ENCODE data around the gene ATF6B.
A peak's percentile ranks its signal among the peaks of the same experiment; 100 is the strongest.

The ATF6B gene

DNA sequence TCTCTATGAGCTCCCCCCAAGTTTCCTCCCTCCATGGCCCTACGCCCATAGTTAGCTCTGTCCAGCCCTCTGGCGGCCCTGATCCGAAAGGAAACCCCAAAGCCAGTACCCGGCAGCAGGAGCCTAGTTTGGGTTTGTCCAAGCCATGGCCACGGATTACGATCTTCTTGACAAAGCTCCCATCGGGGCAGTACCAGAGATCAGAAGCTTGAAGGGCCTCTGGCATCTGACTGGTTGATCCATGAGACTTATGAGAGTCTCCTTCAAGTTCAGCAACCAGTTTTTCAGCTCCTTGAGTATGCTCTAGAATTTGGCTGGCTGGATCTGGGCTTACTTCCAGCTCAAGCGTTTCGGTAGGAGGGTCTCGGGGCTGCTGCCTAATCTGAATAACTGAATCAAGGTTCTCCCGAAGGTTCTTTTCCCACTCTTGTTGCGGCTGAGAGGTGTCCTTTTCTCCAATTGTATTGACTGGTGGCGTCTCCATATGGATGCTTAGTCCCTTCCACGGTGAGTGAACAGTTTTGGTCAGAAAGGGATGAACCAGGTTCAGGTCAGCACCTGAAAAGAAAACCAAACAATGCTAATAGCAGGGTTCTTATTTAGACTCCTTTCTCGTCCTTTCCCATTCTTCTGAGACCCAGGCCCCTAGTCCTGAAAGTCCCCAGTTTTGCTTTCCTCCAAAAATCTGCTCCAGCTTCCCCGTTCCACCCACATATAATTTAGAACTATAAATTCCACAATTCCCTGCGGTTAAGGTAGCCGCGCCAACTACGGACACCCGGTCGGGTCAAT lies 1.4 kb upstream of the ATF6B start:
- no peak for DNase-seq

DNA sequence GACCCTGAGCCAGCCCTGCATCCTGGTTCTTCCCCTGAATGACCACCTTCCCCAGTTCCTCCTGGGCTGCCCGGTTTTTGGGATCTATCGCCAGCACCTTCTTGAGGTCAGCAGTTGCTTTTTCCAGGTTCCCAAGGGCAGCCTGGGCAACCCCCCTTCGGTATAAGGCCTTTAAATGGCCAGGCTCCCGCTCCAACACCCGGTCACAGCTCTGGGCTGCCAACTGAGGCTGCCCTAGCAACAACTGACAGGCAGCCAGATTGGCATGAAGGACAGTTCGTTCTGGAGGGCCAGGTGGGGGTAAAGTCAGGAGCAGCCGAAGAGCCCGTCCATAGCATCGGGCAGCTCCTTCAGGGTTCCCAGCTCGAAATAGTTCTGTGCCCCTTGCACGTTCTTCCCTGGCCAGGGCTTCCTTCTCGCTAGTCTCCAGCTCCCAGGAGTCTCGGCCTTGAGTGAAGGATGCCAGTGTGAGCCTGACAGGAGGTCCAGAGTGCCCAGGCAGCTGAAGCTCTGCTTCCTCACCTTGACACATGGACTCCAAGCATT lies 778 bp upstream of the ATF6B start:
- DNase-seq = no peak

DNA sequence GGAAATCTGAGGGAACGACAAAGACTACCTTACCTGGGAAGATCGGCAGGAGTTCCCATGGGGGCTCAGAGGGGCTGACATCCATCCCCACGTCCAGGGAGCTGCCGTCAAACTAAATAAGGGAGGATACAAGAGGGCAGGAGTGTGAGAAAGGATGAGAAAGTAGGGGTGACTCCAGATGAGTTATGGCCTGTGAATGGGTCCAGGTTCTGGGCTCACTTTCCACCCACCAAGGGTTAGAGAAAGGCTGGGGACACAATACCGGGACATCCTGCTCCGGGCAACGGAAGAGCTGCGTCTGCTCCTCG lies 683 bp downstream of the ATF6B start:
- no peak for DNase-seq

DNA sequence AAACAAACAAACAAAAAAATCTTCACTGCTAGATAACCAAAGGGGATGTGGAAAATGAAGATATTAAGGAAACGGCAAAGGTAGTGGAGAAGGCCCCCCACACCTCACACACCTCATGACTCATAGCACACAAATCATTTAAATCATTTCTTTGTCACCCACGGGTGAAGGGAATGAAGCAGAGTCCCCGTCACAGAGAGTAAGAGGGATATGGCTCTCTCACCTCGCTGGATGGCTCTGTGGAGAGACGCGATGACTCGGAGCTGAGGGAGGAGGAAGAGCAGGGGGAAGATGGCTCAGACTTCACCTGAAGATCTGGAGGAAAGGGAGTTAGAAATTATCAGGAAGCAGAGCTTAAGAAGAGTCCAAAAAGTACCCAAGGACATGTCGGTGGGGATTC lies 1.2 kb downstream of the ATF6B start:
- DNase-seq = no peak

DNA sequence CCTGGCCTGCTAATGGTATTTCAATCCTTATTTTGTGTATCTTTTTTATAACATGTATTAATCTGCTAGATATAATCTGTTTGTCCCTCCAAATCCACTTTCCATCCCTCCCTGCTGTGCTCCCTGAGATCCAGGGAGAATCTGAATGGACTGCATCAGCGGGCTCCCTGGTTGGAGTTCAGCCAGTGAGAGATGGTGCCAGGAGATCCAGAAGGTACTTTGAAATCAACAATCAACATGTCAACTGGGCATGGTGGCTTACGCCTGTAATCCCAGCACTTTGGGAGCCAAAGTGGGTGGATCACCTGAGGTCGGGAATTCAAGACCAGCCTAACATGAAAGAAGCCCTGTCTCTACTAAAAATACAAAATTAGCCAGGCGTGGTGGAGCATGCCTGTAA lies 4.4 kb downstream of the ATF6B start:
- DNase-seq = no peak

DNA sequence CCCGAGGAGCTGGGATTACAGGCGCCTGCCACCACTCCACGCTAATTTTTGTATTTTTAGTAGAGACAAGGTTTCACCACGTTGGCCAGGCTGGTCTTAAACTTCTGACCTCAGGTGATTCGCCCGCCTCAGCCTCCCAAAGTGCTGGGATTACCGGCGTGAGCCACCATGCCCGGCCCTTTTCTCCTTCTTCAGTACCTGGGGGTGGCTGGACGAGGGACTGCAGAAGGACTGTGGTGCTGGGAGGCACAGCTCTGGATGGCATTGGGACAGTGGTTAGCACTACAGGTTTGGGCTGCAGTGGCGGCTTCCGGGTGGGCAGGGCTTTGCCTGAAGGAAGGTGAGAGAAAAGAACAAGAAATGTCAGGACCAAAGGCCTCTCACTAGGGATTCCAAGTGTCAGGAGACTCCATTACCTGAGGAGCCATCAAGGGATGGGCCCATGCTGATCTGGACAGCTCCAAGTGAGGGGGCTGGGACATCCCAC lies 7.4 kb downstream of the ATF6B start:
- DNase-seq = no peak

DNA sequence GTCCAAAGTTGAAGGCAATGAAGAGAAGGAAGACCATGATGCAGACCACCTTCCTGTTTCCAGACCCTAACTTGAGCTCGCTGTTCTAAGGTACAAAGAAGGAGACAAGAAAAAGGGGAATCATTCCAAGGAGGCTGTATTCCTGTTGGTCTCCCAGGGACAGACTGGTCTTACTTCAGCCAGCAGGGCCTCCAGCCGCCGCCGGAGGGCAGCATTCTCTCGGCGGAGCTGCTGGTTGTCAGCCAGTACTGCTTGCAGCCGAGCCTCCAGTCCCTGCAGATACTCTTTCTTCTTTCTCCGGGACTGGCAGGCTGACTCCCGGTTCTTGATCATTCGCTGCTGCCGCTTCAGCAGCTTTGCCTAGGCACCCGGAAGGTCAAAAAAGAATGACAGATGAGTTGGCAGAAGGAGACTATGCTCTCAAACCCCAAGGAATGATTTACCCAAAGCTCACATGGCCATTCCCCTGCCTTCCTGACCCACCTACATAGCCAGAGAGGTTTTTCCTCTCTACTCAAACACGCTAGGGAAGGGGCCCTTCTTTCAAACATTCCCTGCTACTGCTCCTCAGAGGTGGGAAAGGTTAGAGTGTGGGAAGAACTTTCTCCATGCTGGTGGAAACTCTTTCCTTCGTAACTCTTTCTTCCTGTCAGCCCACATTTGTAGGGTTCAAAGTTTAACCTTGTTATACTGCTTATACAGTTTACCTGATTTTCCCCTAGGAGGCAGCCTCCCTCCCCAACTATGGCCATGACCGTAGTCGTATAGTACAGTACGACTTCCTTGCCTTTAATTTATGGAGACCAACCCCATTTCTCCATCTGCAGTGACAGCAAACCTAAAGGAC lies 9.0 kb downstream of the ATF6B start:
- DNase-seq = peak; percentile 82 to 90 (median 84)

DNA sequence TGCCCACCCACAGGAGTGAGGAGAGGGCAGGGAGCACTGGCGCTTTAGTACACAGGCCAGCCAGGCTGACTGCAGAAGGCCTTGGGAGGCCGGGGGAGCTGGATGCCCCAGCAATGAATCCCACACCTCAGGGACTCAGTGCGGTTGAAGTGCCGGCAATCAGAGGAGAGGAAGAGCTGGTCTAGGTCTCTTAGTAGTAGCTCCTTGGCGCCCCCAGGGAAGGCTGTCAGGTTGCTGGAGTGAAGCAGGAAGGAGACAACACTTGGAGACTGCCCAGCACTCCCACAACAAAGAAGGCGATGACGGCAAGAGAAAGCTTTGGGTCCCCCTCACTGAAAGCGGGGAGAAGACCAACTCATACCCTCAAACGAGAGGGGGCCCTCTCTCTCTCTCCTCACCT lies 10.6 kb downstream of the ATF6B start:
- DNase-seq = no peak

DNA sequence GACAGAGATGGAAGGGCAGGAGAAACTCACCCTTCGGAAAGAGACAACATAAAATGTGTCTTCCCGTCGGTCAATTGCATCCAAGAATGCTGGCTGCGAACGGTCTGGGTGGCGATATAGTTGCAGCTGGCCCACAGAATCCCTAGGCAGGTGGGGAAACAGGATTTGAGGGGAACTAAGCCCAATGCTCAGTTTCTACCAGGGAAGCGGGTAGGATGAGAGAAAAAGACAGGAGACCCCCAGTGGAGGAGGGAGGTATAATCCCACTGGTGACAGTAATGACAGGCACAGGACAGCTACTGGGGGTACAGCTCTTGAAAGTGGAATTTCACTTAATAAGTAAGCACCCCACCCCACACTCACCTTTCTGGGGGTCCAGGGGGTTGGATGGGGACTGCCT lies 11.4 kb downstream of the ATF6B start:
- DNase-seq = peak in 1 of 3 donors; percentile 20

DNA sequence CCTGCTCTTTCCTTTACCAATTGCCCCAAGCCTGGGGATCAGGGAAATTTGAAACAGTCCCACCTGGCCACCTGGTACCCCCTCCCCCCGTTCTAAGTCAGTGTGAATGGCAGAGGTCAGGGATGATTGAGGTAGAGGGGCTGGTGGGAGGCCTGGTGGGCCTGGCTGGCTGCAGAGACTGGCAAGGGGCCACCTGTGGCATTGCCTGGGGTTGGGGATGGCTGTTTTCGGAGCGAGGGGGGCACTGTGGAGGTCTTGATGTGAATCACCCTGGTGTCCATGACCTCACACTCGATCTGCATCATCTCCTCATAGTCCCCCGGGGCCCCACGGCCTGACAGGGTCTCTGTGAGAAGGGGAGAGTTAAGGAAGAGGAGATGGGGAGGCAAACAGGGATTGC lies 12.4 kb downstream of the ATF6B start:
- no peak for DNase-seq

DNA sequence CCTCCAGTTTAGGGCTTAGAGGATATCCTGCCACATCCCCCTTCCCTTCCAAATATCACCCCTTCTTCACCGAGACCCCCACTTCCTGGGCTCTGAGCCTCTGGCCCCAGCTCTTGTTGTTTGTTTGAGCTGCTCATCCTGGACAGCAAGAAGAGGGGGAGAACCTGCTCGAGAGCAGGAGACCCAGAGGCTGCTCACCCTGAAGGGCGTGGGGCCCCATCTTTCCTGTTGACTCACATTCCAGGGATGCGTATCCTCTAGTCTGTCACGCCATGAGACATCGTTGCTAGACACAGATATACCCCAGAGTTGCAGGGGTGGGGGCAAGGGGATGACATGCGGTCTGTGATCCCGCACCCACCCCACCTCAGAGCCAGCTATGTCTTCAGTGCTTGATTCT lies 13.2 kb downstream of the ATF6B start:
- no peak for DNase-seq

DNA sequence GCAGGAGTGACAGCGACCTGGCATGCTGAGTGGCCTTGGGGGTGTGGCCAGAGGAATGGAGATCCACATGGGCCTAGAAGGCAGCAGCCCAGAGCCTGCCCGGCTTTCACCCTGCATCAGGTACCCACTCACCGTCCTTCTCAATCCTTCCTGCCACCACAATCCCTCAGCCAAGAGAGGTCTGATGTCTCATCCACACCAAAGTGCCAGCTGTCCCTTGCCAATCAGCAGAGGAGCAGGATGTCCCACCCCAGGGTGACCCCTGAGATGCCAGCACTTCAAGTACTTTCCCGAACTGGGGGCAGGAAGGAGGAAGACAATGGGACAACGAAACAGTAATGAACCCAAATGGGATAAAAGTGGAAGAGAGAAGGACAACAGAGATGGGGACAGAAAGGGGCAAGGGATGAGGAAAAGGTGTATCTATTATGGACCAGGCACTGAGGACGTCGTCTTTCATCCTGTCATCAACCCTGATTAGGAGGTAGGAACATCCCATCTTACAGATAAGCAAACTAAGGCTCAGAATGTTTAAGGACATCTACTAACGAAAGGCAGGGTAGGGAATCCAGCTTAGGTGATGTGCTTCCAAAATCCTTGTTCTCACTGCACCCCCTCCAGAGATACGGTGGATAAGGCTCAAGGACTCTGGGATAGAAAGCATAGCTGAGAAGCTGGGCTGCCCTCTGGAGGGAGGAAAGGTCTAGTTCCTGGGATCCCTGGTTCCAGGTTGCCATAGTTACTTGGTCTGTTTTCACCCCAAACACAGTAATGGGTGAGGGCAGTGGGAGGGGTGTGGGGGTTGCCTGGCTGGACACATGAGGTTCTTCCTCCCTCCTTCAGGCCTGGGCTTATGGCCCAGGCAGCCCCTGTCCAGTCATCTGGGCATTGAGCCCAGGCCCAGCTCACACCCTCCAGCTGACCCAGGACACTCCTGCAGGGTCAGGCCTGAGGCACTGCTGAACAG lies 14.4 kb downstream of the ATF6B start:
- DNase-seq = peak in 2 of 3 donors; percentile 10 to 34

DNA sequence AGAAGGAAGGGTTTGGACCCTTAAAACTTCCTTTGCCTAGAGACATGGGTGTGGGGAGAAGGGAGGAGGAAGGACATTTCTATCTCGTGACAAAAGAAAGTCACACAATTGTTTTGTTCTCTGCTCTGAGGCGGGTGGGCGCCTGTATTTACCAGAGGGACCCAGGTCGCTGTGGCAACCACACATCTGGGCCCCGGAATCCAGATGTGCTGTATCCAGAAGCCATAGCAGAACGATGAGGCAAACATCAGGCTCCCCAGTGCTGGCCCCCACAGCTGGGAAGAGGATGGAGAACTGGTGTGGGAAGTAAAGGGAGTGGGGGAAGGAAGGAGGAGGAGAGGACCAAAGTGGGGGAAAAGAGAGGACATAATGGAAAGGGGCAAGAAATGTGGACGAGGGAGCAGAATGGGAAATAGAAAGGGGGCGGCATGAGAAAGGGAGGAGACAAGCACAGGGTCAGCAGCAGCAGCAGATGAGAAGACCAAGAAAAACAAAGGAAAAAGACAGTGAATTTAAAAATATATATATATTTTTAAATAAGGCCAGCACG lies 15.5 kb downstream of the ATF6B start:
- DNase-seq = no peak

DNA sequence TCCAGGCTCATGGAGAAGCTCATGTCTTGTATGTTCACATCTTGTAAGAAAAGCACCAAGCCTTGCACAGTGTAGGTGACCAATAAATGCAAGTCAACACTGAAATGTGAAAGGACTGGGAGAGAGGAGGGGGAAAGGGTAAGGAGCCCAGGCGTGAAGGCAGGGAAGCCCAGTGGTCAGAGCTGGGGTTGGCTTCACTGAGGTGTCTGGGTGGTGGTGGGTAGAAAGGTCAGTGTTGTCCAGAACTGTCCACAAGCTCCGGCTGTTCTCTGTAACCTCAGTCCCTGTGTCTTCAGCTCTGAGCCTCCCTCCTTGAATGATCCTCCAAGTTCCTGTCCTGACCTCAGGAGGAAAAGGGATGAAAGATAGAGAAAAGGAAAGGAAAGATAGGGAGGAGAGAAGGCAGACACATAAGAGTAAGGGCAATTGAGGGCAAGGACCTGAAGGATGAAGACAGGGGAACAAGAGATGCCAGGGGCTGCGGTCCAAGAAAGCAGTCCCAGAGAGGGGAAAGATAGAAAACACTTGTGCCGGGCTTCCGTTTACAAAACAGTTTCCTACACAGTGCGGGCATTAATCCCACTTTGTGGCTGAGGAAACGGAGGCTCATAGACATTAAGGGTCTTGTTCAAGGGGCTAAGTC lies 16.5 kb downstream of the ATF6B start:
- no peak for DNase-seq

DNA sequence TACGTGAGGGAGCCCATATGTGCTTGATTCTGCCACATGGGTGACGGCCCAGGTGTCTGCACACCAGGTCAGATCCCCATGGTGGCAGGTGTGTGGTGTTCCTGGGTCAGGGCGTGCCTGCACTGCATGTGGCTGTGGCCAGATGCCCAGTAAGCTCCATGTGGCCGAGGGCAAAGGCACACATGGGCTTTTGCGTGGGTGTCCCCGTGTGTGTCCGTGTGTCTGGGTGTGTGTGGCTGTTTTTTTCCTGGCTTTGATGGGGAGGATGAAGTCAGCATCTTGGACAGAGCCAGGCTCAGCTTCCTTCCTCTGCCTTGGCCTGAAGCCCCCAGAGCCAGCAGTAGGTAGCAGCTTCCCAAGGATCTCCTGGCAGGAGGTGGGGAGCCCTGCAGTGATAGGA lies 17.4 kb downstream of the ATF6B start:
- DNase-seq = no peak

DNA sequence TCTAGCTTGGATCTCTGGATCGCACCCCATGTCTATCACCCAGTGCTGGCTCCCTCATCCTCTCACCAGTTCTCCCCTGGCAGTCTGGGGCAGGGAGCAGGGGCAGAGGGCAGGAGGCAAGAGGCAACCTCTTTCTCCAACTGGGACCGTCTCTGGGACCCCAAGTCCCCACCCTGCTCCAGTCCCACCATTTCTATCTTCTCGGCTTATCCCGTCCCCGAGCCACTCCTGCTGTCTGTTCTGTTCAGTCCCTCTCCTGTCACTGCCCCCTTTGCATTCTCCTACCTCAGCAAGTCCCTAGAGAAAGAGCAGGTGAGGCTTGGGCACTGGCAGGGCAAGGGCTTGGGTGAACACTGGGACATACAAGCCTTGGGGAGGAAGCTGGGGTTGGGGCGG lies 18.3 kb downstream of the ATF6B start:
- DNase-seq = no peak

DNA sequence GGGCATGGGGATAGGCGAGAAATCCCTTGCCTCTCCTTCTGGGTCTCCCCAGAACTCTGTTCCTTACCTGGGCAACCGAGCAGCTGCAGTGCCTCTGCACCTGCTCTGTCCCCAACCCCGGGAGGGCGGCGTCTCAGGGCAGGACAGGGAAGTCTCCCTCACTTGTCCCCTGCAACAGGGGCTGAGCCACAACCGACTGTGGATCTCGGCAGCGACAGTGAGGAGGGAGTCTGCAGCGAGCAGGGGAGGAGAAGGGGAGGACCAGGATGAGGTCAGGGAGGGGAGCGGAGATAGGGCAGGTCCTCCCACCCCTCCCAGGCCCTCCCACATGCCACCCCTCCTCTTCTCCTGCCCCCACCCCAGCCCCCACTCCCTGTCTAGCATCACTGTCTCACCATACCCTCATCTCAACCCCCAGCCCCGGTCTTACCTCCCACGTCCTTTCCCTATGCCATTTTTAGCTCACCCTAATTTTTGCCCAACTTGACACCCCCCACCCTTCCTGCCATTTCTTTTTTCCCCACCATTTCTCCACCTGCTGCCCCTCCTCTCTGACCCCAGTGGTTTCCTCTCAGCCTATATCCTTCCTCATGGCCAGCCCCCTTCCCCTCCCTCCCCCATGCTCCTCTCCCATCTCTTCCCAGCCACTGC lies 18.8 kb downstream of the ATF6B start, which contains the start of gene TNXB:
Gene TNXB (minus strand): TSS at position 225 of the 651 bp plus-strand sequence. CDS start 11,140 bp downstream, outside the sequence.
- no peak for DNase-seq

DNA sequence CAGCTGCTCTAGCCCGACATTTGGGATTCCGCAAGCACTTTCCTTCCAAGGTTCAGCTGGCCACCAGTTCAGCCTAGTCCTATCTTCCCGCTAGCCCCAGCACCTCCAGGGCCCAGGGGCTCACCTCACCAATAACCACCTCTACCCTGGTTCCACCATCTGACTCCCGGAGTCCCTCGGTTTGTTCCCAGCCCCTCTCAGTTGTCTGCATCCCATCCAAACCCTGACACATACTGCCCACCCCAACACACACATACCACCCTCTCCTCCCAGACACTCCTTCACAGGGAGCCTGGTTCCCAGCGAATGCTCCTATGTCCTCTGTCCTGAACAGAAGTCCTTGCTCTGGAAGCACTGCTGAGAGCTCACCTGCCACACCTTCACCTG lies 19.3 kb downstream of the ATF6B start:
- DNase-seq = no peak

DNA sequence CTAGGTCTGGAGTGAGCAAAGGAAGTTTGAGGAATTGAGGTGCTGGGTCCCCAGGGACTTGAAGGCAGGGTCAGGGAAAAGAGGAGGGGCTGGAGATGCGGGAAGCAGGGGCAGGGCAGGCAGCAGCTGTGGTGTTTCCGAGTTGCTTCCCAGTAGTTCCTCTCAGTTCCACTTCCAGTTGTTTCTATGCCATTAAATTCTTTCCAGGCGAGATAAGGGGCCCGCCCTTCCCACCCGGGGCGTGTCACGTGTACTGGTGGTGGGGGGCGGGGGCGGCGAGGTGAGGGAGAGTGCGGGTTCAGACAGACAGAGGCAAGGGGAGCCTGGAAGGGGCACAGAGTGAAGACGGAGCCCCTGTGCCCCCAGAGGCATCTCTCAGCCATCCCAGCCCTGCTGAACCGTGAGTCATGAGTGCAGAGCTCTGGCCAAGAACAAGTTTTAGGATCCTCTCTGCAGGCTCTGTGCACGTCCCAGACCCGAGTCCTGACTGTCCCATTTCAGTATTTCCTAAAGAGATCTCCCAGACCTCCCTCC lies 19.9 kb downstream of the ATF6B start:
- no peak for DNase-seq

DNA sequence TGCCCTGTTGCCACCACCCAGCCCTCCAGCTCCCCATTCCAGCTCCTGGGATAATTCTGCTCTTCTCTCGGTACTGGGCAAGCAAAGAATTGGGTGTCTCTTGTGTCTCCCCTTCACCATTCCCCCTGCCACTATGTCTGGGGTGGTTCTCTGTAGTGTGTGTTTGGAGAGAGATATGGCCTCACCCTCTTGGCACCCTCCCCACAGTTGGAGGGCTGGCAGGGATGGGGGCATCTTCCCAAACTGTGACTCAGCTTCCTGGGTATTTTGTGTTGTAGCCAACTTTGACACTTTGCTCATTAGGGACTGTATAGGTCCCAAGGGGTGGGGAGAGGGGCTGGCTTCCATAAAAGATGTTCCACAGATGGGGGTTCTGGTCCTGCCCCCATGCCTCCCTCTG lies 20.6 kb downstream of the ATF6B start:
- DNase-seq = no peak

DNA sequence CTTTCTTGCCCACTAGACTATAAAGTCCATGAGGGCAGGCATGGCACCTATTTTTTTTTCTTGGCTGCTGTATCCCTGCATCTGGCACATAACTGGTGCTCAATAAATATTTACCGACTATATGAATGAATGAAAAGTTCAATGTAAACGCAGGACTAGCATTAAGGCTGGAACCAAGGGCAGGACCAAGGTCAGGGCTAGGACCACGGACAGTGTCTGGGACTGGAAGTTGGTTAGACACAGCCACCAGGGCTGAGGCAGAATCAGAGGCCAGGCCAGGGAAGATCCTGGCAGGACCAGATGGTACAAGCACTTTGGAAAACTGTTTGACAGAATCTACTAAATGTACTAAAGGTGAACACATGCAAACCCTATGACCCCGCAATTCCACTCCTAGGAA lies 22.6 kb downstream of the ATF6B start:
- peak in 2 of 3 donors; percentile 31 to 42 for DNase-seq
